ENCODE measurements around the gene MEF2C. TPM values are rescaled to one million over a fixed set of nuclear protein-coding genes. Genes with fewer than 3 reads are reported as not detected.

The MEF2C gene
- polyA plus RNA-seq, 1 donor from 2014 or later: 30.2 TPM

GRCh38 chr5:88765171-88765570 is 117.8 kb downstream of the MEF2C start:
- Histone ChIP-seq H3K4me3 (ENCODE audit: low read length) (peak overlapping the region; percentile 13), H3K27me3 (ENCODE audit: insufficient read depth, low read depth, low read length) (no peaks in the 10 kb centered on the region), H3K9me3 (ENCODE audit: low read length) (no peaks in the 10 kb centered on the region), H2AFZ (ENCODE audit: low read depth, low read length) (no peak overlapping the region), H3F3A (ENCODE audit: insufficient read depth, low read length, poor library complexity, severe bottlenecking) (no peaks in the 10 kb centered on the region), H3K36me3 (ENCODE audit: insufficient read depth, low read length) (no peaks in the 10 kb centered on the region), H3K4me2 (ENCODE audit: low read length) (no peak overlapping the region), H3K9me2 (ENCODE audit: insufficient read depth, low read length) (no peaks in the 10 kb centered on the region), H3K9ac (ENCODE audit: low read length) (peak overlapping the region; percentile 7), H4K20me1 (ENCODE audit: insufficient read depth) (no peaks in the 10 kb centered on the region), H3K79me2 (replicated peaks; ENCODE audit: insufficient read depth, low read length) (no peaks in the 10 kb centered on the region), H3K27ac (ENCODE audit: low read length) (peak overlapping the region; percentile 54)
- TF ChIP-seq SMC3 (conservative IDR thresholded peaks at IDR 0.05; ENCODE audit: poor library complexity): no peak
- no peak for TF ChIP-seq POLR2AphosphoS5 (IDR thresholded peaks at IDR 0.05)

GRCh38 chr5:88761939-88762338 is 121.0 kb downstream of the MEF2C start:
- Histone ChIP-seq H2AFZ (ENCODE audit: low read depth, low read length) (no peak overlapping the region), H4K20me1 (ENCODE audit: insufficient read depth) (no peaks in the 10 kb centered on the region), H3K36me3 (ENCODE audit: insufficient read depth, low read length) (no peaks in the 10 kb centered on the region), H3K79me2 (replicated peaks; ENCODE audit: insufficient read depth, low read length) (no peaks in the 10 kb centered on the region), H3K4me3 (ENCODE audit: low read length) (no peak overlapping the region), H3F3A (ENCODE audit: insufficient read depth, low read length, poor library complexity, severe bottlenecking) (no peaks in the 10 kb centered on the region), H3K9me2 (ENCODE audit: insufficient read depth, low read length) (no peaks in the 10 kb centered on the region), H3K27me3 (ENCODE audit: insufficient read depth, low read depth, low read length) (no peaks in the 10 kb centered on the region), H3K27ac (ENCODE audit: low read length) (no peak overlapping the region), H3K4me2 (ENCODE audit: low read length) (no peak overlapping the region), H3K9ac (ENCODE audit: low read length) (no peak overlapping the region), H3K9me3 (ENCODE audit: low read length) (no peaks in the 10 kb centered on the region)
- TF ChIP-seq RAD21 (conservative IDR thresholded peaks at IDR 0.05) (no peak), CTCF (IDR thresholded peaks at IDR 0.05; ENCODE audit: poor library complexity, severe bottlenecking) (no peak), MXI1 (conservative IDR thresholded peaks at IDR 0.05; ENCODE audit: poor library complexity, severe bottlenecking) (no peak), REST (IDR thresholded peaks at IDR 0.05; ENCODE audit: borderline replicate concordance) (no peak), SMC3 (conservative IDR thresholded peaks at IDR 0.05; ENCODE audit: poor library complexity) (no peak), TAF1 (IDR thresholded peaks at IDR 0.05; ENCODE audit: low read depth) (no peak), POLR2AphosphoS5 (IDR thresholded peaks at IDR 0.05) (no peak), EZH2 (IDR thresholded peaks at IDR 0.05; ENCODE audit: borderline replicate concordance, insufficient read depth, low read length, poor library complexity, severe bottlenecking) (no peak), EP300 (conservative IDR thresholded peaks at IDR 0.05; ENCODE audit: poor library complexity, severe bottlenecking) (no peak)
